HG03457 (cell line): Measurements from ENCODE around the gene KLRF2.
A peak's percentile ranks its signal among the peaks of the same experiment; 100 is the strongest.
"Not testable (repeated sequence)": the region's sequence is repeated elsewhere in the genome, so short reads cannot be mapped to it uniquely, and the experiment has no call there.

Experiments used
- ATAC-seq: cut with Tn5 transposase; IDR thresholded peaks from one replicate; pipeline ENCODE4 v1.9.1; 2021; ENCODE audit warnings: moderate number of reproducible peaks; ENCODE audit not compliant: unreplicated experiment

KLRF2 gene, protein sequence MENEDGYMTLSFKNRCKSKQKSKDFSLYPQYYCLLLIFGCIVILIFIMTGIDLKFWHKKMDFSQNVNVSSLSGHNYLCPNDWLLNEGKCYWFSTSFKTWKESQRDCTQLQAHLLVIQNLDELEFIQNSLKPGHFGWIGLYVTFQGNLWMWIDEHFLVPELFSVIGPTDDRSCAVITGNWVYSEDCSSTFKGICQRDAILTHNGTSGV

DNA sequence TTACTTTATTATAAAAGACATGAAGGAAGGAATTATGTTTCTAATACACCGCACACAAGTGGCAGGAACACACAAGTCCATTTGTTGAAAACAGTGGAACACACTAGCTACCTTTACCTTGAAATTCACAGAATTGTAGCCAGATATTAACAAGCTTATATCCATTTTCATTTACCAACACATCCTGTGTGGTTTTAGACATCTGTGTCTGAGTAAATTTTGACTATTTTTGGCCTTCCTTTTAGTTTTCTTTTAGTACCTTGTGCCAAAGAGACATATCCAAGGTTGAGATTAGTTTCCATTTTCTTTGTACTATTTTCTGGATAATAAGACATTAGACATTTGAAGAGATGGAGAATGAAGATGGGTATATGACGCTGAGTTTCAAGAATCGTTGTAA lies at the start of gene KLRF2:
KLRF2 (plus strand) TSS at position 244 of the 400 bp plus-strand sequence; CDS start at position 351, 107 bp downstream.
- ATAC-seq: no peak

DNA sequence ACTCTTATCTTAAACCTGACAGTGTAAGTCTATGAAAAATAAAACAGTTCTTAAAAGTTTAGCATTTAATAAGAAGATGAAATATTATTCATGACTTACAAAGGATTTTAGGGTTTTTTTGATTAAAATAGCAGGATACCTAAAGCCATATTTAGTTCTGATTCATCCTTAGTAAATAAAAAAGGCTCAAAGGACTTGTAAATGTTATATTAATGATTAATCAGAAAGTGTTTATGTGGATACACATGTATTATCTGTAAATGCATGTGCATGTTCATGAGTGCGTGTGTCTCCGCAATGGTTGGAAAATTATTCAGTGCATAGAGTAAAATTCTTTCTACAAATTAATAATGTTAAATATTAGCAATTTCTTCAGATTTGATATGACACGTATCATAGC lies 49.6 kb upstream of the KLRF2 start:
- no peak for ATAC-seq

DNA sequence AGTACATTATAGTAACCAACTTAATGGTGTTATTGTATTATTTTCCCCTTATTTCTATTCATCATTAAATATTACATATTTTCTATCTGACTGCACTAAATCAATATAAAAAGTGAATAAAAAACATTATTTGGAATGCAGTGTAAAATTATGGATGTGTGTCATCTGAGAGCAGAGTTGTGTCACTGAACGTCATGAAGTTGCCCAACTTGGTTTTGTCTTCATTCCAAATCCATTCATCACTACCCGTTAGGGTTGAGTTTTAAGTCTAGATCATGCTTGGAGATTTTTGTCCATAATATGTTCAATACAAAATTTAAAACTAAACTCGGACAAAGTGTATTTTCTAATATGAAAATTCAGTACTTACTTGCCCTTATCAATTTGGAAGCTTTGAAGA lies 37.9 kb upstream of the KLRF2 start:
- ATAC-seq: no peak

DNA sequence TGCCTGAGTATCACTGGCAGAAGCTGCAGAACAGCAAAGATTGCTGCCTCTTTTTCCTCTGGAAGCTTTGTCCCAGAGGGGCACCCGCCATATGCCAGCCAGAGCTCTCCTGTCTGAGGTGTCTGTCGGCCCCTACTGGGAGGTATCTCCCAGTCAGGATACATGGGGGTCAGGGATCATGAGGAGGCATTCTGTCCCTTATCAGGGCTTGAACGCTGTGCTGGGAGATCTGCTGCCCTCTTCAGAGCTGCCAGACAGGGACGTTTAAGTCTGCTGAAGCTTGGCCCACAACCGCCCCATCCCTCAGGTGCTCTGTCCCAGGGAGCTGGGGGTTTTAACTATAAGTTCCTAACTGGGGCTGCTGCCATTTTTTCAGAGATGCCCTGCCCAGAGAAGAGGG lies 32.4 kb upstream of the KLRF2 start:
- no peak for ATAC-seq

DNA sequence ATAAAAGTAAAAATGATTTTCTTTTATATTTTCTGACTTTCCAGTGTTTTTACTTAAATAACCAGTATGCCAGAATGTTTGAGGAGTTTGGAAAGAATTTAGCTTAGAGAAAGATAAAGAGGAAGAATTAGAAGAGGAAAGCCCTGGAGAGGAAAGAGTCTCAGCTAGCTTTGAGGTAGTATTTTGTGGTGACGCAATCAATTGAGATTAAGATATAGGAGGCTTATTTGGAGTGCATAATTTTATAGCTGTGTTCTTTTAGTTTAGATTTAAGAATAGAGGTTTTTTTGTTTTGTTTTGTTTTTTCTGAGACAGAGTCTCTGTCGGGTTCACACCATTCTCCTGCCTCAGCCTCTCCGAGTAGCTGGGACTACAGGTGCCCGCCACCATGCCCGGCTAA lies 30.2 kb upstream of the KLRF2 start:
- no peak for ATAC-seq

DNA sequence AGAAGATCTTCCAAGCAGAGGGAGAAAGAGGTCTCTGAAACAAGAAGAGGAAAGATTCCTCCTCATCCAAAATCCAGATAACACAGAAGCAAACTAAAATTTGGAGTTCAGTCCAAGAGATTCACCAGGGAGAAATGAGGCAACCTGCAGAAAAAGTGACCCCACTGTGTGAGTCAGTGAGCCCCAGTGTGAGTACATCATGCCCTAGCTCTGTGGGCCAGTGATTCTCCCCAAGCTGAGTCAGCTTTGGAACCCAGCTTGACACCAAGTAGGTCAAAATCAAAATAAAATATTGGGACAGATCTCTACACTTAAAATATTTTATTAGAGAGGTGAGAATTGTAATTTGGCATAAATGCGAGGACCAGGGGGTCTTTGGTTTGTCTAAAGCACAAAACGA lies 29.4 kb upstream of the KLRF2 start:
- ATAC-seq: no peak

DNA sequence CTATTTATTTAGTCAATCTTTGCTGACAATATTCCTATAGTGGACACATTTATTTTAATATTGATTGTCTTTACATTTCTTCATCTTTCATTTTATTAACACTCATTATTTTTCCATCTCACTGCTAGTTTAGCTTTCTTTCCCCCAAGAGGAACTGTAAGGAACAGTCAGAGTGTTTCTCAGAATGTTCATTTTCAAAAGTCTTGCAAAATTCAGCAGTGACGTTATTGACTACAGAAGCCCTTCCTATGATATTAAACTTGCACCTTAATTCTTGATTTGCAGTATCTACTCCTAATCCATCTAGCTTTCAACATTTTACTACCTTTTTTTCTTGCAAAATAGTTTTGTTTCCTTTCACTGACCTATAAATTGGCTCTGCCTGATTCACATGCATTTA lies 25.1 kb upstream of the KLRF2 start:
- no peak for ATAC-seq

DNA sequence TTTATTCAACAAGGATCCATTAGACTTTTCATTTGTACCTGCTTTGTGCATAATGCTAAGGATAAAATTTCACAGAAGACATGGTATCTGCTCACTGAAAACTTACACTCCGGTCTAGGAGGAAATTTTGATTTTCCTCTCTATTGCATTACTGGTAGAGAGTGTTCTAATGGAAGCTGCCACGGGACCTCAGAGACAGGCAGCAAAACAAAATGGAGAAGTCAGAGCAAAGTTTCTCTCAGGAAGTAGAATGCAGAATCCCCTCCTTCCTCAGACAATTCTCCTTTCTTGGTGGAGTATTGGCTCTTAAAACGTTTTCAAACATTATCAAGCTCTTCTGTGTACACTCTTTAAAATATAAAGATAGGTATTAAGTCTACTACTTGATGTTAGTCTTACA lies 24.4 kb upstream of the KLRF2 start:
- no peak for ATAC-seq

DNA sequence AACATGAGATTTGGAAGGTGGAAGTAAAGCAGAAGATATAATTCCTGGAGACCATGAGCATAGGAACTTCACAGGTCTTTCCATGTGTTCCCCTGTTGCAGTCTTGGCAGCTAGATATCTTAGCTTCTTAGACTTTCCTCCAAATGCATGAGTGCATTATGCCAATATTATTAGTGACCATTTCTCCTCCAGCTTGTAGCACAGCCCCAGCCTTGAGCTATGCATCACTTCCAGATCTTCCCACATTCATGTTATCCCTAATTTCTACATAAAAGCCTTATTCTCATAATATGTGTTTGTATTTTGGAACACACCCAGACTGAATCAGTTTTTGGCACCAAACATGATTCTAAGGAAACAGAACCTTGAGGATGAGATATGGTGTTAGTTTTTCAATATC lies 23.2 kb upstream of the KLRF2 start:
- no peak for ATAC-seq

DNA sequence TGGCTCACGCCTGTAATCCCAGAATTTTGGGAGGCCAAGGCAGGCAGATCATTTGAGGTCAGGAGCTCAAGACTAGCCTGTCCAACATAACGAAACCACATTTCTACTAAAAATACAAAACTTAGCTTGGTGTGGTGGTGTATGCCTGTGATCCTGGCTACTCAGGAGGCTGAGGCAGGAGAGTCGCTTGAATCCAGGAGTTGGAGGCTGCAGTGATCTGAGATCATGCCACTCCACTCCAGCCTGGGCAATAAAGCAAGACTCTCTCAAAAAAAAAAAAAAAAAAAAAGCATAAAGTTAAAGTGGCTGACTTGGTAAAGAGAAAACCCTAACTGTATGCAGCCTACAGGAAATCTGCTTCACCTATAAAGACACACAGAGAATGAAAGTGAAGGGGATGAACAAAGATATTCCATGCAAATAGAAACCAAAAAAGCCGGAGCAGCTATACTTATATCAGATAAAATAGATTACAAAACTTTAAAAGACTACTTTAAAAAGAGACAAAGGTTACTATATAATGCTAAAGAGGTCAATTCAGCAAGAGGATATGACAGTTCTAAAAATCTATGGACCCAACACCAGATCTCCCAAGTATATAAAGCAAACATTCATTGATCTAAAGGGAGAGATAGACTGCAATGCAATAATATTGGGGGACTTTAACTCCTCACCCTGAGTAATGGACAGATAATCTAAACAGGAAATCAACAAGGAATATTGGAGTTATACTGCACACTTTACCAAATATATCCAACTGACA lies 16.2 kb upstream of the KLRF2 start:
- no peak for ATAC-seq

DNA sequence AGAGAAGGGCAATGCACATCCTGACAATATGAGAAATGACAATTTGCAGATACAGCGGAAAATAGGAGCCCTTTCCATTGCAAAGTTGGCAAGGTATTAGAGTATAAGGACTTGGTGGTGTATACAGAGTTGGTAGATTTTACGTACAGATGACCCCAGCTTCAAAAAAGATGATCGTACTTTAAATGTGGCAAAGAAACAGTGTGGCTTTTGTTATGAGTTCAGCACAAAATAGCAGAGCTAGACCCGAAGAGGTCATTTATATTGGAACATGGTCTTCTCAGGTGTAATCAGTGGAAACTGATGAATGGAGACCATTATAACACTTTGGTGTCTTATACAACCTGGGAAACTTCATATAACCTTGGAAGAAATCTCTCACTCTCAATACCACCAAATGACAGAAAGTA lies 14.4 kb upstream of the KLRF2 start:
- ATAC-seq: no peak

DNA sequence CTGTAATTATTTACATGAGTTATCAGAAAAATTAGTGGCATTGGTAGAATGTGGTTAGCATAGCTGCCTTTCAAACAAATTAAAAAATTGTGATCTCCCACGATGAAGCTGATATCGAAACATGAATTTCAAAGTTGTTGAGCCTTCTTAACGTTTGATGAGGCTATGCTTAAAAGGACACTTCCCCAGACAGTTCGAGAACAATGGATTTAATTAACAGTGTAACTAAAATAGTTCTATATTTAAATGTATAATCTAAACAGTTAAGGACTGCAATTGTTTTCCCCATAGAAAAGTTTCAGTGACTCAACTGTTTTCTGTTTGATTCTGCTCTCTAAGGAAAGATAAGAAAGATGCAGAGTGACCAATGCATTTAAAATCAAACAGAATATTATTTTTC lies 13.8 kb upstream of the KLRF2 start:
- no peak for ATAC-seq

DNA sequence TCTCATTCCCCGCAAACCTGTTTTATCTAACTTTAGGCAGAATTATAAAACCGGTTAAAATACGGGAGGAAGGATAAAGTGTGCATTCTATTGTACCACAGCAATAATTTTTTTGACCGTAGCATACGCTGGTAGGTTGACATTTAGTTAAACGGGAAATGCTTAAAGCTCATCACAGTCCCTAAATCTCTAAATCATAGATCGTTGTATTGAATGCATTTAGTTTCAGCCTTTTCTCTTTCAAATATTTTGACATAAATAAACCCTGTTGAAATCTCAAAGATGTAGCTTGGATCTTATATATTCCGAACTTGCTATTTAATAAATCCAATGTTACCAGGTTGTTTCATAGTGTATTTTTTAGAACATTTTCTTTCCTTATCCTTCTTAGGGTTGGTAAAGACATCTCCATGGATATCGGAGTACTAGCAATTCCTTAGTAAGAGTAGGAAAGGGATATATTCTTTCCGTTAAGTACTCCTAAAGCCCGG lies 12.9 kb upstream of the KLRF2 start:
- no peak for ATAC-seq

DNA sequence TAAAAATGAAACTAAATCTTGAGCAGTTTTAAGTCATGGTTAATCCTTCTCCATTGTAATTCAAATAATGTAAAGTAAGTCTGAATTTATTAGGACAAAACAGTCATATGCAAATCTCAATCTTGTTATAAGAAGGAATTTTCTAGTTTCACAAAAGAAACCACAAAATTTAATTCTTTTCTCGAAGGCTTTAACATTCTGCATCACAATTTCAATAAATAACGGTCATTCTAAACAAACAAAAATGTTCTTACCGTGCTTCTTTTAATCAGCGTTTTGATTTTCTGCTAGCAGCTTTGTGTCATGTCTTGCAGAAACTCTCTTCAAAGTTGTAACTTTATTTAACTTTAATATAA lies 12.4 kb upstream of the KLRF2 start:
- ATAC-seq: no peak

DNA sequence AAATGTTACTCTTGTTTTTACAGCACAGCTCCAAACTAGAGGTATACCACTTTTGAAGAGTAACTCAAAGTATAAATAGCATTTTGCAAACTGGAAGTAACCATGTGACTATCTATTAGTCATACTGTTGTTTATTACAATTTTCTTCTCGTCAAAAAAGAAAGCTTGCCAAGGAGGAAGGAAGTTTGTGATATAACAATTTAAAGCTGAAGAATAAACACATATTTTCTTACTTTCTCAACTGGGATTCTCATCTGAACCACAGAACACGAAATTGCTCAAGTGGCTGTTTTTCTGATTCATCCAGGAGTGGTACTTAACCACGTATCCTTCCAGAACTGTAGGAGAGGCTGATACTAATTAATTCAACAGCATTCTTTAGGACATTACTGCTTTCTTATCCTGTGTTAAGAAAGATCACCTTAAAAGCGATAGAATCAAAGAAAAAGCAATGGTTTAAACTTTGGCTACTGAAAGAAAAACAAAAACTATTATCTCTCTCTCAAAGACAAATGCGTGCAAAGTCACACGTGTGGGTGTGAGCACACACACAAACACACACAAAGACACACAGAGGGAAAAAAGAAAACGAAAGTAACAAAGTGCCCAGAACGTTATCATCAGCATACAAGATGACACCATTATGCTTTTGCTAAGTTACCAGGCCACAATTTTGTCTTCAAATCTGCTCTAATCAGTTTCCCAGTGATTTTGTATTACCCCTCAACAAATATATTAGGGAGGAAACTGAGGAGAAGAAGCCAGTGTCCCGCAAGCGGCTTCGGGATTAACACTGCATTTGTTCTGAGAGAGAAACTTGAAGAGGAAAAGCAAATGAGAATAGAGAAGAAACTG lies 11.8 kb upstream of the KLRF2 start, which contains the start of gene CLEC2B:
CLEC2B (minus strand) TSS at position 48 of the 855 bp plus-strand sequence.
- peak; percentile 39 for ATAC-seq

DNA sequence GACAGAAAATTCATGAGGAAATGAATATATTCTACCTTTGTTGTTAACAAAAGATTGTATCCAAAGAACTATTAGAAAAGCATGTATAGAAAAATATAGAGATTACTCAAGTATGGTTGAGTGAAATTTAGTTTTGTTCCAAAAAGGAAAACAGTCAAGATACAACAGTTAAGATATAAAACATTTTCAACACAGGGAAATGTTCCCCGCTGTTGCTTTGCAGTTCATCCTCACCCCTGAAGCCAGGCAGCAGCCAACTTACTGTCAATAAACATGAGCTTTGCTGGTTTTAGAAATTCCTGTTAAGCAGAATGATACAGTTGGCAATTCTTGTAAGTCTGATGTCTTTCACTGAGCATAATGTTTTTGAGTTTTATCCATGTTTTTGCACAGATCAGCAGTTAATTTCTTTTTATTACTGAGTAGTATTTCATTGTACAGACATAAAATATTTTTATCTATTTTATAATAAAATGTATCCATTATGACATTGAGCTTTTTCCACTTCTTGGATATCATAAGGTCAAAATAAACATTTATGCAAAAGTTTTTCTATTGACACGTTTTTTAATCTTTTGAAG lies 10.9 kb upstream of the KLRF2 start:
- no peak for ATAC-seq

DNA sequence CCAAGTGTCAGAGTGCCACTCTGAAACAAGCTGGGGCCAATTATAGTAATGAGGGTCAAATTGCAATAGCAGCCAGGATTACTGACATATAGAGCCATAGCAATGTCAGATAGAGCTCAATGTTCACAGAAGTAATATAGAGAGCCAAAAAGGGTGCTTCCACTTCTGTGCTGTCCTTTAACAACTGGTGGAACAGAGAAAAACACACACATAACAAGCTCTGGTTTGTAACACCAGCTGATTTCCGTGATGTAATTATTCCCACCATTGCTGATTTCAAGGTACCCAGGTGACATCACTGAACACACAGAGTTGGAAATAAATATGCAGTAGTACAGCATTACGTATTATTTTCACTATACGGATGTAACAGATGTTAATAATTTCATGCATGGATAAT lies 9.1 kb upstream of the KLRF2 start:
- no peak for ATAC-seq

DNA sequence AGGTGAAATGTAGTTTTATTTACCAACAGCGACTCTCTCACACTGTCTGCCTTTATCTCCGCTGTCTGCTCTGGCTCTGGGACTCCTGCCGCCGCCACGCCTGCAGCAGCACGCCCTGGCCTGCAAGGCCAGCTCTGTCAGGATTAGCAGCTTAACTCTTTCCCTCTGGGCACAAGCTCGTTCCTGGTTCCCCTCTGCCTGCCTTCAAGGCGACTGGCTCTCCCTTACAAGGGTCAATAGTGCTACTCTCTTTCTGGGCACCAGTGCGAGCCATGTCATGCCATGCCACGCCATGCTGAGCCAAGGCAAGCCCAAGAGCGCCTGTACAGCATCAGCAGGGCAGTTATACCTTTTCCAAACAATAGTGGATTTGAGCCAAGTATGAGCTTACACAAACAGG lies 8.5 kb upstream of the KLRF2 start:
- ATAC-seq: no peak

DNA sequence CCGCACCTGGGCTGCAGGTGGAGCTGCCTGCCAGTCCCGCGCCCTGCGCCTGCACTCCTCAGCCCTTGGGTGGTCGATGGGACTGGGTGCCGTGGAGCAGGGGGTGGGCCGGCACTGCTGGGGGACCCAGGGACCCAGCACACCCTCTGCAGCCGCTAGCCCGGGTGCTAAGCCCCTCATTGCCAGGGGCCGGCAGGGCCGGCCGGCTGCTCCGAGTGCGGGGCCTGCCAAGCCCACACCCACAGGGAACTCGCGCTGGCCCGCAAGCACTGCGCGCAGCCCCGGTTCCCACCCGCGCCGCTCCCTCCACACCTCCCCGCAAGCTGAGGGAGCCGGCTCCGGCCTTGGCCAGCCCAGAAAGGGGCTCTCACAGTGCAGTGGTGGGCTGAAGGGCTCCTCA lies 5.2 kb upstream of the KLRF2 start:
- ATAC-seq: not testable (repeated sequence)

DNA sequence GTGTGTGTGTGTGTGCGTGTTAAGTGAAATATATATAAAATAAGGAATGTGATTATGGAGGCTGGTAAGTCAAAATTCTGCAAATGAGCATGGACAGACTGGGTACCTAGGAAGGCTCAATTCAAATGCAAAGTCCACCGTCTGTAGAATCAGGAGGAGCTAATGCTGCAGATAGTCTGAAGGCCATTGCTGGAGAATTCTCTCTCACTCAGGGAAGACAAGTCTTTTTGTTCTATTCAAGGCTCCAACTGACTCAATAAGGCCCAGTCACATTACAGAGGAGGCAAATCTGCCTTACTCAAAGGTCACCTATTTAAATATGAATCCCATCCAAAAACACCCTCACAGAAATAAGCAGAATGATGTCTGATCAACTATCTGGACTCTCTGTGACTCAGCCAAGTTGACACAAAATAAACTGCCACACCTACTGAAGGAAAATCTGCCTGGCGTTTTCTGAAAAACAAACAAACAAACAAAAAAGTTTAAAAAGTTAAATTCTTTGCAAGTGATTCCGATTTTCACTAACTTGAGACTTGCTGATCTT lies 684 bp upstream of the KLRF2 start:
- ATAC-seq: no peak

DNA sequence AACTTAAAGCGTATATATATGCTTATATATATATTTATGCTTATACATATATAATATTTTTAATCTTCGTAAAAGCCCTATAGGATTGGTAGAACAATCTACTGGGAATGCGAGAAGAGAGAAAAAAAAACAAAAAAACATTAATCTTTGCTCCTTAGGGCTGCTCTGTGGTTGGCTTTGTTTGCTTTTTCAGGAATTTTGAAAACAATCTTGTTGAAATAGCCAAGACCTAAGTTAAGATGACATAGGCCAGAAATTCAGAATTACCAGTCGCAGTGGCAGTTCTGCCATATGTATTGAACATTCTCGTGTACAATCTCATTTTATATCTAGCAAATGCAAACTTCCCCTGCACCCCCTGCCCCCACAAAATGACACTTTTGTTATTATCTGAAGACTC lies 699 bp downstream of the KLRF2 start:
- ATAC-seq: no peak
